ENCODE data around the gene SLC35E3. TPM values are rescaled to one million over a fixed set of nuclear protein-coding genes. Genes with fewer than 3 reads are reported as not detected.

Gene SLC35E3
- total RNA-seq, 1 donor from 2014 or later: 12.8 TPM

DNA sequence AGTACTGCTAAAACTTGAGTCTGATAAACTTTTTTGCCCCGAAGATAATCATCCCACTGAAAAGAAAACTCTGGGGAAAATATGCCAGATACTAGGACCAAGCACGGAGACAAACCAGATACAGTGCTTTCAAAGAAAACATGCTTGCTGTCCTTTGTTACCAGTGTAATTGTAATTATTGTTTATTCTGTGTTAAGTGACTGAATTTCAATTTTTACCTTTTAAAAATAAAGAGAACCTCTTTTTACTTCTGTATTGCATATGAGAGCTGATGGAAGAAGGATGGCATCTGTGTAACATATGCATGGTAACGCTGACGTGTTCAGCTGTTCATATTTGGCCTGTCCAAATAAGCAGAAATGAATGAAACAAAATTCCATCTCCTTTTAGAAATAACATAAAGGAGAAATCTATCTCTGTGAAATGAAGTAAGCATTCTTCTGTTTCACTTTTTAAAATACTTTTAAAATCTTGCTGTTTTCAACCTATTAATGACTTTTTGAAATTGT is 22.5 kb downstream of the SLC35E3 start:
- no peak for DNase-seq (ENCODE audit: low spot score, unreplicated experiment)
- no peaks in the 10 kb centered on the region for H3K4me1 Mint-ChIP-seq (ENCODE audit: low read depth)
- H3K27me3 Mint-ChIP-seq: no peaks in the 10 kb centered on the region
- no peak overlapping the region for H3K4me3 Mint-ChIP-seq (ENCODE audit: low read depth)
- TF ChIP-seq, protein P1, sequence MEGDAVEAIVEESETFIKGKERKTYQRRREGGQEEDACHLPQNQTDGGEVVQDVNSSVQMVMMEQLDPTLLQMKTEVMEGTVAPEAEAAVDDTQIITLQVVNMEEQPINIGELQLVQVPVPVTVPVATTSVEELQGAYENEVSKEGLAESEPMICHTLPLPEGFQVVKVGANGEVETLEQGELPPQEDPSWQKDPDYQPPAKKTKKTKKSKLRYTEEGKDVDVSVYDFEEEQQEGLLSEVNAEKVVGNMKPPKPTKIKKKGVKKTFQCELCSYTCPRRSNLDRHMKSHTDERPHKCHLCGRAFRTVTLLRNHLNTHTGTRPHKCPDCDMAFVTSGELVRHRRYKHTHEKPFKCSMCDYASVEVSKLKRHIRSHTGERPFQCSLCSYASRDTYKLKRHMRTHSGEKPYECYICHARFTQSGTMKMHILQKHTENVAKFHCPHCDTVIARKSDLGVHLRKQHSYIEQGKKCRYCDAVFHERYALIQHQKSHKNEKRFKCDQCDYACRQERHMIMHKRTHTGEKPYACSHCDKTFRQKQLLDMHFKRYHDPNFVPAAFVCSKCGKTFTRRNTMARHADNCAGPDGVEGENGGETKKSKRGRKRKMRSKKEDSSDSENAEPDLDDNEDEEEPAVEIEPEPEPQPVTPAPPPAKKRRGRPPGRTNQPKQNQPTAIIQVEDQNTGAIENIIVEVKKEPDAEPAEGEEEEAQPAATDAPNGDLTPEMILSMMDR (IDR thresholded peaks at IDR 0.05; ENCODE audit: unreplicated experiment): no peak
- no peak overlapping the region for H3K27ac Mint-ChIP-seq
- H3K9me3 Mint-ChIP-seq (ENCODE audit: low read depth): no peaks in the 10 kb centered on the region
- peaks cover 6% of the 10 kb centered on the region for H3K36me3 Mint-ChIP-seq (ENCODE audit: insufficient read depth)

DNA sequence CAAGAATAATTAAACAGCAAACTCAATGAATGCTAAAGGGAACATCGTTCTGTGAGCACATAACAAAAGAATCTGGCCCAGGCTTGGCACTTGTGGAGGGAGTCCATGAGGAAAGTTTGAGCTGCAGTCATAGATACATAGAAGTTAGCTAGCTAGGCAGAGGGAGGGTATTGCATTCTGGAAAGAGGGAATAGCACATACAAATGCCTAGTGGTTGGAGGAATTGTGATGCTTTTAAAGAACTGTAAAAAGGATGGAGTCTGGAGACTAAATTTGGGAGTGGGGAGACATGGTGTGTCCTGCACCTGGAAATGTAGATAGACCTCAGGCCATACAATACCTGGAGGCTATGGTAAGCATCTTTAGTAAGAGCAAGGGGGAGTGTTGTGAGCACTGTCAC is 24.0 kb downstream of the SLC35E3 start:
- peak overlapping the region; percentile 30 for H3K27ac Mint-ChIP-seq

DNA sequence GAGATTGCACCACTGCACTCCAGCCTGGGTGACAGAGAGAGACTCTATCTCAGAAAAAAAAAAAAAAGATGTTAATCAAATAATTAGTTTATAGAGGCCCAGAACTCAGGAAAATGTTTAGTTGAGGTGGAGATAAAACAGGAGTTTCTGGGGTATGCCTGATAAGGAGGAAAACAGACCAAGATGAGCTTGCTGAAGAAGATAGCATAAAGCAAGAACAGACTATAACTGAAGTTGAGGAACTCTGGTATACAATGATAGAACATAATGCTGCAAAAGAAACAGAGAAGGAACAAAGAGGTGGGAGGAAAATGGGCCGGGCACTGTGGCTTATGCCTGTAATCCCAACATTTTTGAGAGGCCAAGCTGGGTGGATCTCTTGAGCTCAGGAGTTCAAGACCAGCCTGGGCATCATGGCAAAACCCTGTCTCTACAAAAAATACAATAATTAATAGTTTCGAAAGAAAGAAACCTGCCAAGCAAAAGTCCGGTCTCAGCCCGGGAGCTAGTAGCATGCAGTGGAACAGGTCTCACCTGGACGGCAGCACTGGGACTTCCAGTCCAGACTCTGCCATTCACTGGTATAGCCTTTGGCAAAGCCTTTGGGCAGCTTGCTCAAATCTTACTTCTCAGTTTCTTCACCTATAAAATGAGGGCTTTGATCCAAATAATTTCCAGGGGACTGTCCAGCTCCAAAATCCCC is 25.4 kb downstream of the SLC35E3 start:
- no peaks in the 10 kb centered on the region for H3K9me3 Mint-ChIP-seq (ENCODE audit: low read depth)
- H3K27me3 Mint-ChIP-seq: no peaks in the 10 kb centered on the region
- no peak overlapping the region for H3K4me3 Mint-ChIP-seq (ENCODE audit: low read depth)
- no peaks in the 10 kb centered on the region for H3K4me1 Mint-ChIP-seq (ENCODE audit: low read depth)
- TF ChIP-seq, protein P1 (IDR thresholded peaks at IDR 0.05; ENCODE audit: unreplicated experiment): no peak
- DNase-seq (ENCODE audit: low spot score, unreplicated experiment): no peak
- H3K36me3 Mint-ChIP-seq (ENCODE audit: insufficient read depth): peaks cover 2% of the 10 kb centered on the region
- H3K27ac Mint-ChIP-seq: no peak overlapping the region

More for the DNA sequence above, 24.0 kb downstream of the SLC35E3 start:
- TF ChIP-seq, protein P1 (IDR thresholded peaks at IDR 0.05; ENCODE audit: unreplicated experiment): no peak
- H3K9me3 Mint-ChIP-seq (ENCODE audit: low read depth): no peaks in the 10 kb centered on the region
- H3K4me3 Mint-ChIP-seq (ENCODE audit: low read depth): no peak overlapping the region
- H3K36me3 Mint-ChIP-seq (ENCODE audit: insufficient read depth): peaks cover 2% of the 10 kb centered on the region
- no peaks in the 10 kb centered on the region for H3K27me3 Mint-ChIP-seq
- no peak for DNase-seq (ENCODE audit: low spot score, unreplicated experiment)
- no peaks in the 10 kb centered on the region for H3K4me1 Mint-ChIP-seq (ENCODE audit: low read depth)

DNA sequence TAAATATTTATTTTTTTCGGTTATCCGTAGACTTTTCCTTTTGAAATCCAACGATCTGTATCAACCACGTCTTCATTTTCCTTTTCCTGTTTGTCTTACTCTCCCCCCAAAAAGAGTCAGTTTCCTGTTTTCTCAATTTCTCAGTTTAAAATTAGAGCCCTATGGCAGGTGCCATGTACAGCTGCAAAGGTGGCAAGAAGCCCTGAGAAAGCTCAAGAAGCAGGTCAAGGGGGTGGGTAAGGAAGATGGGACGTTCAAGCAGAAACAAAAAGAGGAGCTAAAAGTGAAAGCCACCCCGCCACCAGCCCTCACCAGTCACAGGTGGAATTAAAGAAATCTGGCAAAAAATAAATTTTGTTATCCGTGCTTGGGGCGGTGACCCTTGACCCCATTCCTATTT is 26.7 kb downstream of the SLC35E3 start:
- Mint-ChIP-seq H3K27ac (no peak overlapping the region), H3K4me1 (ENCODE audit: low read depth) (no peaks in the 10 kb centered on the region), H3K27me3 (no peaks in the 10 kb centered on the region), H3K36me3 (ENCODE audit: insufficient read depth) (no peaks in the 10 kb centered on the region), H3K9me3 (ENCODE audit: low read depth) (no peaks in the 10 kb centered on the region), H3K4me3 (ENCODE audit: low read depth) (no peak overlapping the region)
- TF ChIP-seq, protein P1 (IDR thresholded peaks at IDR 0.05; ENCODE audit: unreplicated experiment): no peak
- DNase-seq (ENCODE audit: low spot score, unreplicated experiment): no peak

DNA sequence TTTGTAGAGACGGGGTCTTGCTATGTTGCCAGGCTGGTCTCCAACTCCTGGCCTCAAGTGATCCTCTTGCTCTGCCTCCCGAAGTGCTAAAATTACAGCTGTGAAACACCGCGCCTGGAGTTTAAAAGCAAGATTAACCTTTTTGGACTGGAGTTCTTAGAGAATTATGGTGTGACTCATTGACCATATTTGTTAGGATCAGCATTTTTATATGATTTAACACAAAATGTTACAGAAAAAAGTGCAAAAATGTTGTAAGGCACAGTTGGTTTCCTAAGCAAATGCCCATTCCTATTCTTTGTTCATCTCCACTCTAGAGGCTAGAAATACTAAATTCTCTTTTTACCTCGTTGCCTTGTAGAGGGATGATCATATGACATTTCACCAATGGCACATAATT is 27.6 kb downstream of the SLC35E3 start:
- Mint-ChIP-seq H3K27ac (no peak overlapping the region), H3K4me1 (ENCODE audit: low read depth) (no peaks in the 10 kb centered on the region)
- TF ChIP-seq, protein P1 (IDR thresholded peaks at IDR 0.05; ENCODE audit: unreplicated experiment): no peak

More for the DNA sequence above, 27.6 kb downstream of the SLC35E3 start:
- Mint-ChIP-seq H3K36me3 (ENCODE audit: insufficient read depth) (no peaks in the 10 kb centered on the region), H3K27me3 (no peaks in the 10 kb centered on the region), H3K9me3 (ENCODE audit: low read depth) (no peaks in the 10 kb centered on the region), H3K4me3 (ENCODE audit: low read depth) (no peak overlapping the region)
- no peak for DNase-seq (ENCODE audit: low spot score, unreplicated experiment)

All from progenitor cell of endocrine pancreas (in vitro differentiated cells).